Activated T-helper 1 cell treated with anti-CD3 and anti-CD28 coated beads, Interleukin-12 subunit alpha, Interleukin-12 subunit beta, Interleukin-2, Interleukin-4 antibody, amounts not matched to agents 30 ng/mL and 10 ng/mL and 1 ng/mL, durations not matched to agents 14 hours and 24 hours and 36 hours (primary cell): ENCODE measurements around the gene SPPL2B. TPM values are rescaled to one million over a fixed set of nuclear protein-coding genes. Genes with fewer than 3 reads are reported as not detected.
A peak's percentile ranks its signal among the peaks of the same experiment; 100 is the strongest.
"Not testable (repeated sequence)": the region's sequence is repeated elsewhere in the genome, so short reads cannot be mapped to it uniquely, and the experiment has no call there.

Experiments used
- DNase-seq: peaks from one replicate; pipeline ENCODE4 v3.0.0; 2021; ENCODE audit warnings: low spot score
- H3K27ac Mint-ChIP-seq: one replicate; pipeline ENCODE4 v1.8.0; 2021; ENCODE audit warnings: mild to moderate bottlenecking, mixed read lengths
- H3K27me3 Mint-ChIP-seq: one replicate; pipeline ENCODE4 v1.8.0; 2022; ENCODE audit warnings: mild to moderate bottlenecking, moderate library complexity, mixed read lengths; ENCODE audit not compliant: insufficient read depth
- H3K36me3 Mint-ChIP-seq: one replicate; pipeline ENCODE4 v1.8.0; 2021; ENCODE audit warnings: low read depth, mixed read lengths
- H3K4me1 Mint-ChIP-seq: one replicate; pipeline ENCODE4 v1.8.0; 2021; ENCODE audit warnings: low read depth, mixed read lengths
- H3K4me3 Mint-ChIP-seq: one replicate; pipeline ENCODE4 v1.8.0; 2021; ENCODE audit warnings: mild to moderate bottlenecking, moderate library complexity, mixed read lengths
- H3K9me3 Mint-ChIP-seq: one replicate; pipeline ENCODE4 v1.8.0; 2021; ENCODE audit warnings: mixed read lengths
- intact Hi-C: fragments of 100-400 bp; cut with micrococcal nuclease; formaldehyde crosslinking; loops from one replicate; pipeline ENCODE4 v1.15.1; 2024
- total RNA-seq: library from RNA; stranded (reverse); gene quantifications from 2 replicates; pipeline ENCODE4 v1.2.3, GENCODE V29; 2022

Gene SPPL2B
- total RNA-seq, 1 donor from 2014 or later, result 71.4 TPM

DNA sequence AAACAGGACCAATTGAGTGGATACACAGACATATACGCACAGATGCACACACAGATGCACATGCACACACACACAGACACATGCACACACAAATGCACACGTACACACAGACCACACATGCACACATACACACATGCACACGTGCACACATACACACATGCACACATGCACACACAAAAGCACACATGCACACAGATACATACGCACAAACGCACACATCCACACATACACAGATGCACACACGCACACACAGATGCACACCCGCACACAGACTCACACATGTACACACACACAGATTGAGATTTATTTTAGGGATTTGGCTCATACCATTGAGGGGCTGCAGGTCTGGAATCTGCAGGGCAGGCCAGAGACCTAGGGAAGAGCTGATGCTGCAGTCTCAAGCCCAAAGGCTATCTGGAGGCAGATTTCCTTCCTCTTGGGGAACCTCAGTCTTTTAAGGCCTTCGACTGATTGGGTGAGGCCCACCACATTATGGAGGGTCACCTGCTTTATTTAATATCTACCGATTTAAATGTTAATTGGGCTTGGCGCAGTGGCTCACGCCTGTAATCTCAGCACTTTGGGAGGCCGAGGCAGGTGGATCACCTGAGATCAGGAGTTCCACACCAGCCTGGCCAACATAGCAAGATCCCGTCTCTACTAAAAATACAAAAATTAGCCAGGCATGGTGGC lies 54.2 kb downstream of the SPPL2B start:
- no peak for DNase-seq
- Mint-ChIP-seq H3K27me3 (peaks cover 3% of the 10 kb centered on the region), H3K4me1 (no peaks in the 10 kb centered on the region), H3K27ac (no peak overlapping the region), H3K36me3 (peaks cover 6% of the 10 kb centered on the region), H3K4me3 (no peak overlapping the region), H3K9me3 (peaks cover 25% of the 10 kb centered on the region)
- intact Hi-C loops, result no loop called here

GRCh38 chr19:2385053-2385721 lies 56.7 kb downstream of the SPPL2B start:
- H3K4me3 Mint-ChIP-seq, result no peak overlapping the region
- peaks cover 3% of the 10 kb centered on the region for H3K27me3 Mint-ChIP-seq
- no peaks in the 10 kb centered on the region for H3K4me1 Mint-ChIP-seq
- peaks cover 13% of the 10 kb centered on the region for H3K9me3 Mint-ChIP-seq
- no peak overlapping the region for H3K27ac Mint-ChIP-seq
- H3K36me3 Mint-ChIP-seq, result no peaks in the 10 kb centered on the region
- intact Hi-C loops, result no loop called here
- no peak for DNase-seq

DNA sequence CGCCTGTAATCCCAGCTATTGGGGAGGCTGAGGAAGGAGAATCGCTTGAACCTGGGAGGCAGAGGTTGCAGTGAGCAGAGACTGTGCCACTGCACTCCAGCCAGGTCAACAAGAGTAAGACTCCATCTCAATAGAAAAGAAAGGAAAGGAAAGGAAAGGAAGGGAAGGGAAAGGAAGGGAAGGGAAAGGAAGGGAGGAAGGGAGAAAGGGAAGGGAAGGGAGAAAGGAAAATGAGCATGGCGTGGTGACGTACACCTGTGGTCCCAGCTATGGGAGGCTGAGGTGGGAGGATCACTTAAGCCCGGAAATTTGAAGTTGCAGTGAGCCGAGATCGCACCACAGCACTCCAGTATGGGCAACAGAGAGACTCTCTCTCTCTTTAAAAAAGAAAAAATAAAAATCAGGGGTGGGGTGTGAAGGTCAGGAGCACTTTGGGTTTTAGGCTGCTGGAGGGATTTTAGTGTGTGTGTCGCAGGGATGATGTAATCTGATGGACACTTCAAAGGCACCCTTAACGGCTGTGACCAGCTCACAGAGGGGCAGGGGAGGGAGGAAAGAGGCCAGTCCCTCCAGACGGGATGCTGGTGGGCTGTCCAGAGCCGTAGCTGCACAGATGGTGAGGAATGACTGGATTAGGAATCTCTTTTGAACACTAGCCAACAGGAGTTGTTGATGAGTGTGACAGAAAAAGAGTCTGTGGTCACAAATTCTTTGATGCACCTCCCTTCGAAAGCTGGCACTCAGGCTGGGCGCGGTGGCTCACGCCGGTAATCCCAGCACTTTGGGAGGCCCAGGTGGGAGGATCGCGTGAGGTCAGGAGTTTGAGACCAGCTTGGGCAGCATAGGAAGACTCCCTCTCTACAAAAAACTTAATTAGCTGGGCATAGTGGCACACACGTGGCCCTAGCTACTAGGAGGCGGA lies 59.1 kb downstream of the SPPL2B start:
- no peak overlapping the region for H3K4me3 Mint-ChIP-seq

DNA sequence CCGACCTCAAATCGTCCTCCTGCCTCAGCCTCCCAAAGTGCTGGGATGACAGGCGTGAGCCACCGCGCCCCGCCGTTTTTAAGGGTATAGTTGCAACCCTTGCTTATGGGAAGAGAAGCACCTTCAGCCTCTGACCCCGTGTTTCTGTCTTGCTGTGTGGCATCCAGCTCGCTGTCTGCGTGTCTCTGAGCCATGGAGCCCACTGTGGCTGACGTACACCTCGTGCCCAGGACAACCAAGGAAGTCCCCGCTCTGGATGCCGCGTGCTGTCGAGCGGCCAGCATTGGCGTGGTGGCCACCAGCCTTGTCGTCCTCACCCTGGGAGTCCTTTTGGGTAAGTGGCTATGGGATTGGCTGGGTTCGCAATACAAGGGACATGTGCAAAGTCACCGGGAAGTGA lies 61.1 kb downstream of the SPPL2B start:
- DNase-seq, result no peak

More for the DNA sequence above, 59.1 kb downstream of the SPPL2B start:
- DNase-seq, result no peak
- peaks cover 5% of the 10 kb centered on the region for H3K4me1 Mint-ChIP-seq
- intact Hi-C loops, result no loop called here
- no peaks in the 10 kb centered on the region for H3K36me3 Mint-ChIP-seq
- no peak overlapping the region for H3K27ac Mint-ChIP-seq
- H3K27me3 Mint-ChIP-seq, result peaks cover 3% of the 10 kb centered on the region
- H3K9me3 Mint-ChIP-seq, result no peaks in the 10 kb centered on the region

DNA sequence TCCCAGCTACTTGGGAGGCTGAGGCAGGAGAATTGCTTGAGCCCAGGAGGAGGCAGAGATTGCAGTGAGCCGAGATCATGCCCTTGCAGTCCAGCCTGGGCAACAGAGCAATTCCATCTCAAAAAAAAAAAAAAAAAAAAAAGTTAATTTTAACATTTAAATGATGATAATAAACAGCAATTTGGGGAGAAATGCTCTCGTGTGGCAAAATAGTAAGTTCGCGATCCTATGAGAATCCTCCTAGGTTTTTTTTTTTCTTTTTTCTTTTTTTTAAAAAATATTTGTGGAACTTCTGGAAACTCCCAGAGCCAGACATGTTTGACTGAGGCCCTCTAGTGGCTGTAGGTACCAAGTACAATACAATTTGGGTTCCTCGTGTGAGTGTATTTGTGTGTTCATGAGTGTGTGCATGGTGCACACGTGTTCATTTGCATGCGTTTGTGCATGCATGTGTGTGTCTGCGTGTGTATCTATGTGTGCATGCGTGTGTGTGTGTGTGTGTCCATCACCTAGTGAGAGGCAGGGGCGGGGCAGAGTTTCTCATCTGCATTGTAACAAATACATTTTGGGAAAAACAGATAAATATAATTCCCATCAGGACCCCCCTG lies 62.7 kb downstream of the SPPL2B start:
- peaks cover 5% of the 10 kb centered on the region for H3K4me1 Mint-ChIP-seq
- no peak overlapping the region for H3K4me3 Mint-ChIP-seq
- peaks cover 2% of the 10 kb centered on the region for H3K27me3 Mint-ChIP-seq
- no peak overlapping the region for H3K27ac Mint-ChIP-seq
- peak; percentile 29 for DNase-seq
- H3K36me3 Mint-ChIP-seq, result no peaks in the 10 kb centered on the region
- H3K9me3 Mint-ChIP-seq, result no peaks in the 10 kb centered on the region
- intact Hi-C loops, result loop anchor here (1.0 to 5.0 kb wide), 4 partner anchors 64 to 235 kb away; partner anchors contain the start of genes PLEKHJ1 and SF3A2

More for the DNA sequence above, 61.1 kb downstream of the SPPL2B start:
- intact Hi-C loops, result no loop called here
- Mint-ChIP-seq H3K27ac (no peak overlapping the region), H3K27me3 (peaks cover 2% of the 10 kb centered on the region), H3K4me1 (peaks cover 5% of the 10 kb centered on the region), H3K9me3 (no peaks in the 10 kb centered on the region), H3K4me3 (no peak overlapping the region), H3K36me3 (no peaks in the 10 kb centered on the region)

GRCh38 chr19:2392366-2392765 lies 63.9 kb downstream of the SPPL2B start:
- DNase-seq, result no peak
- H3K27ac Mint-ChIP-seq, result no peak overlapping the region
- peaks cover under 1% of the 10 kb centered on the region for H3K27me3 Mint-ChIP-seq
- no peaks in the 10 kb centered on the region for H3K9me3 Mint-ChIP-seq
- H3K36me3 Mint-ChIP-seq, result no peaks in the 10 kb centered on the region
- no peak overlapping the region for H3K4me3 Mint-ChIP-seq
- intact Hi-C loops, result loop anchor here (5.0 kb wide), 1 partner anchor 105 kb away; no protein-coding TSS in a partner anchor
- H3K4me1 Mint-ChIP-seq, result peaks cover 5% of the 10 kb centered on the region

DNA sequence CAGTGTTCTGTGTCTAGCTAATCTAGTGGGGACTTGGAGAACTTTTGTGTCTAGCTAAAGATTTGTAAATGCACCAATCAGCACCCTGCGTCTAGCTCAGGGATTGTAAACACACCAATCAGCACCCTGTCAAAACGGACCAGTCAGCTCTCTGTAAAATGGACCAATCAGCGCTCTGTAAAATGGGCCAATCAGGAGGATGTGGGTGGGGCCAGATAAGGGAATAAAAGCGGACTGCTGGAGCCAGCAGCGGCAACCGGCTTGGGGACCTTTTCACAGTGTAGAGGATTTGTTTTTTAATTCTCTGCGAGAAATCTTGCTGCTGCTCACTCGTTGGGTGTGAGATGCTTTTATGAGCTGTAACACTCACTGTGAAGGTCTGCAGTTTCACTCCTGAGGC lies 64.4 kb downstream of the SPPL2B start:
- H3K4me1 Mint-ChIP-seq, H3K9me3 Mint-ChIP-seq, H3K27me3 Mint-ChIP-seq, DNase-seq, H3K36me3 Mint-ChIP-seq, H3K4me3 Mint-ChIP-seq, H3K27ac Mint-ChIP-seq: not testable (repeated sequence)
- intact Hi-C loops, result loop anchor here (5.0 kb wide), 1 partner anchor 106 kb away; no protein-coding TSS in a partner anchor

DNA sequence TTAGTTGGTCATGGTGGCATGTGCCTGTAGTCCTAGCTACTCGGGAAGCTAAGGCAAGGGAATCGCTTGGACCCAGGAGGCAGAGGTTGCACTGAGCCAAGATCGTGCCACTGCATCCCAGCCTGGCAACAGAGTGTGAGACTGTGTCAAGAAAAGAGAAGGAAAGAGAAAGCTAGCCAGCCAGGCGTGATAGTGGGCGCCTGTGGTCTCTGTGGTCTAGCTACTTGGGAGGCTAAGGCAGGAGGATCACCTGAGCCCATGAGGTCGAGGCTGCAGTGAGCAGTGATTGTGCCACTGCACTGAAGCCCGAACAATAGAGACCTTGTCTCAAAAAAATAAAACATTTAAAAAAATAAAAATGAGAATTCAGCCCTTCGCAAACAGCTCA lies 65.6 kb downstream of the SPPL2B start:
- Mint-ChIP-seq H3K36me3 (no peaks in the 10 kb centered on the region), H3K27ac (no peak overlapping the region), H3K27me3 (no peaks in the 10 kb centered on the region), H3K9me3 (no peaks in the 10 kb centered on the region), H3K4me3 (no peak overlapping the region), H3K4me1 (peaks cover 5% of the 10 kb centered on the region)
- no peak for DNase-seq
- intact Hi-C loops, result loop anchor here (5.0 kb wide), 1 partner anchor 107 kb away; no protein-coding TSS in a partner anchor

- no peak for DNase-seq
- peaks cover 5% of the 10 kb centered on the region for H3K4me1 Mint-ChIP-seq
- no peak overlapping the region for H3K4me3 Mint-ChIP-seq
- no peaks in the 10 kb centered on the region for H3K9me3 Mint-ChIP-seq
- no peaks in the 10 kb centered on the region for H3K36me3 Mint-ChIP-seq
- intact Hi-C loops, result loop anchor here (5.0 kb wide), 1 partner anchor 107 kb away; no protein-coding TSS in a partner anchor
- H3K27ac Mint-ChIP-seq, result no peak overlapping the region
- H3K27me3 Mint-ChIP-seq, result no peaks in the 10 kb centered on the region
Measured at GRCh38 chr19:2394442-2395292, 66.2 kb downstream of the SPPL2B start.

- H3K27ac Mint-ChIP-seq, H3K9me3 Mint-ChIP-seq, H3K27me3 Mint-ChIP-seq, intact Hi-C loops, DNase-seq, H3K4me1 Mint-ChIP-seq, H3K4me3 Mint-ChIP-seq, H3K36me3 Mint-ChIP-seq: not testable (repeated sequence)
Measured at GRCh38 chr19:2395293-2395829, 66.9 kb downstream of the SPPL2B start.

- not testable (repeated sequence) for H3K4me1 Mint-ChIP-seq, H3K4me3 Mint-ChIP-seq, H3K36me3 Mint-ChIP-seq
Measured at GRCh38 chr19:2397173-2397572, 68.7 kb downstream of the SPPL2B start.

More at GRCh38 chr19:2397173-2397572, 68.7 kb downstream of the SPPL2B start:
- H3K27ac Mint-ChIP-seq, H3K9me3 Mint-ChIP-seq, intact Hi-C loops, H3K27me3 Mint-ChIP-seq, DNase-seq: not testable (repeated sequence)
